T47D (cell line): ENCODE results near the gene GTF2H1.

ENCODE experiments used
- DNase-seq, 2 experiments: peaks; one replicate each; pipeline versions ENCODE4 v3.0.0 to v3.0.0-alpha.2; 2011 to 2012; ENCODE audit warnings: low read depth in 1 of 2, low spot score in 1 of 2
- JUND ChIP-seq: IDR thresholded peaks from 2 replicates; pipeline ENCODE4 v1.6.1; 2012; ENCODE audit warnings: low read depth
- in situ Hi-C: cut with HindIII; loops from 2 replicates; pipeline ENCODE4 v1.10.0; 2016; ENCODE audit warnings: low sequenced_read_pairs, low pct_unique_long_range_greater_than_20kb

GTF2H1 gene

DNA sequence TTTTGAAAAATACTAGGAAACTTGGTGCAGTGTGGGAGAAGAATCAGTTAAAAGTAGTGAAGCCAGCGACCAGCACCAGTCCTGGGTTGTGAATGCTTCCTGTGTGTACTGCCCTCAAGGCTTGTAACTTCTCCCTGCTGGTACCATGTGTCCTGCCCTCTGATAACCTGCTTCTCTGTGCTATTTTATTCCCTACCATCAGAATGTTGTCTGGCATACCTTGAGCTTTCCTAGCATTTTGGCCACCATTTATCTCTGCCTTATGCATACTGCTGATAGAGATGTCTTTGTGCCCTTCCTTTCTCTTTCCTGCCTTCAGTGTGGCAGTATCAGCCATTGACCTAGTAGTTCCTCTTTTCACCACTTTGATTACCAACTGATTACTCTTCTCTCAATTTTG, 2.0 kb downstream of the GTF2H1 start:
- no peak for TF ChIP-seq JUND
- in situ Hi-C loops: no loop called here
- DNase-seq: no peak

DNA sequence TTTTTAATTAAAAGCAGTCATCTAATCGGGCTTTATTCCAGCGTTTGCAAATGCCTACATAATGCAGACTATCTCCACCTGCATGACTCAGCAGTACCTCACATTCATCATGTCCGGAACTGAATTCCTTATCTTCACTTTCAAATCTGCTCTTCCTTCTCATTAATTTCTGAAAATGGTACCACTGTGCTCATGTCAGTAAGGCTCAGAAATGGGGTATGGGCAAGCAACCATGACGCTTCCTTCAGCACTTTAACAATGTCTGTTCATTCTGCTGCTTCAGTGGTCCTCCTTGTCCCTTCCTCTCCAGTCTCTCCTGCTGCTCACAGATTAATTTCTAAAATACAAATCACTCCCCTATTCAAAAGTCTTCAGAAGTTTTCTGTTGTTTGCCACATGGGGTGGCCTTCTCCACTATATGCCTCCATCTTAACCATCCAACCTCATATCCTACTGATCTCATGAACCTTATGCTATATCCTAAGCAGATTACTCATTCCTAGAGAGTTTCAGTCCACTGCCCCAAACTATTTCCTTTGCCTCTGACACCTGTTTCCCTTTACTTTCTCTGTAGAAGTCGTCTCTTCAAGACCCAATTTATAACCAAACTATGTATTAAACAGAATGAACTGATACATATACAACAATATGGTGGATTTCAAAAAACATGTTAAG, 7.0 kb downstream of the GTF2H1 start:
- no peak for DNase-seq
- TF ChIP-seq JUND: no peak
- in situ Hi-C loops: no loop called here

DNA sequence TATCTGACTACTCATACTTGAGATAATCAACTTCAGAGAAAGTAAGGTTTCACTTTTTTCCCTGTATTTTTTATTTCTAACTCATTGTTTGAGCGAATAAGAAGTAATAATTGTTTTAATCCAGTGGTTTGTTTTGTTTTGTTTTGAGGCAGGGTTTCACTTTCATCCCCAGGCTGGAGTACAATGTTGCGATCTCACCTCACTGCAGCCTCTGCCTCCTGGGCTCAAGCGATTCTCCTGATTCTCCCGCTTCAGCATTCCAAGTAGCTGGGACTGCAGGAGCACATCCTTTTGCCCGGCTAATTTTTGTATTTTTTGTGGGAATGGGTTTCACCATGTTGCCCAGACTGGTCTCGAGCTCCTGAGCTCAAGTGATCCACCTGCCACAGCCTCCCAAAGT, 8.6 kb downstream of the GTF2H1 start:
- in situ Hi-C loops: no loop called here
- no peak for DNase-seq
- no peak for TF ChIP-seq JUND

DNA sequence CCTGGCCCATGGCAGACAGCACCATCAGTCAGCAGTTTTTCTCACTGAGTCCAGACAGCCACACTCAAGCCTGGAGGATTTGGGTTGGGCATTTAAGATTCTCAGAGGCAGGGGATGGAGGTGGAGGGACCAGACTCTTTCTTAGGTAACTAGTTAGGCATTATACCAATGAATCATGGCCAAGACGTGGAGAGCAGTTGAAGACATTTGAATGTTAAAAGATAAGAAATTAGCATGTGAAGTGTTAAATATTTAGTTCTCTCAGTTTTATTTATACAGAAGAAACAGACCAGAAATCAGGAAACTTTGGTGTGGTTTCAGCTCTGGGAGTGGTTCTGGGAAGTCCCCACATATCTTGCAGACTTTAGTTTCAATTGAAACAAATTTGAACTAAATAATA, 9.9 kb downstream of the GTF2H1 start:
- TF ChIP-seq JUND: no peak
- in situ Hi-C loops: no loop called here
- DNase-seq: no peak

DNA sequence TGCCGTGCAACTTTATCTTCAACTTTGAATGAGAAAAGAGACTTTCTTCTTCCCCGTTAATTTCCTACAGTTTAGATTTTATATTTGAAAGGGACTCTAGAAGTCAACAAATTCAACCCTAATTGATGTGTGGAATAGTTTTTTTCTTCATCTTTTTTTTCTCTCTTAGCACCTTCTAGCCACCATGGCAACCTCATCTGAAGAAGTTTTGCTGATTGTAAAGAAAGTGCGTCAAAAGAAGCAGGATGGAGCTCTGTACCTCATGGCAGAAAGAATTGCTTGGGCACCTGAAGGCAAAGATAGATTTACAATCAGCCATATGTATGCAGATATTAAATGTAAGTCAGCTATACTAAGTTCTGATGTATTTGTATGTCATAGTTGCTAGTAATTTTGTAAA, 10.5 kb downstream of the GTF2H1 start:
- in situ Hi-C loops: no loop called here
- TF ChIP-seq JUND: no peak
- no peak for DNase-seq

DNA sequence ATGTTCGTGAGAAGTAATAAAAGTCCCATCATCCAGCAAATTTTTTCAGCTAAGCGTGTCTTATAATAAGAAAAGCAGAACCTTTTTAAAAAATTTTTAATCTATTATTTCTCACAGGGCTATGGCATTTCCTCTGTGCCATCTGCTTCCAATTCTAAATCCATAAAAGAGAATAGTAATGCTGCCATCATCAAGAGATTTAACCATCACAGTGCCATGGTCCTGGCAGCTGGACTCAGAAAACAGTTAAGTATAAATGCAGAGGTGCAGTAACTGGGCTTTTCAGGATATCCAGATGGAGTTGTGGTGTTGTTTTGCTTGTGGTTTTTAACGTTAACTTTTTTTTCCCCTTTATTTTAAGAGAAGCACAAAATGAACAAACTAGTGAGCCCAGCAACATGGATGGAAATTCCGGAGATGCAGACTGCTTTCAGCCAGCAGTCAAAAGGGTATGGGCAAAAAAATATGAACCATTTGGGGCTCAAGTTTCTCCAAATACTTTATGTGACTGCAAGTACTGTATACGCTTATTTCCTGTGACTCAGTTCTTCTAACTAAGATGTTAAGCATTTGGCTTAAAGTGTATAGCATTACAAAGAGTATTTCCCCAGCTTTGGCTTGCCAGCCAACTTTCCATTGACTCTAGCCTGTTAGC, 25.2 kb downstream of the GTF2H1 start:
- DNase-seq: no peak
- no peak for TF ChIP-seq JUND
- in situ Hi-C loops: no loop called here

DNA sequence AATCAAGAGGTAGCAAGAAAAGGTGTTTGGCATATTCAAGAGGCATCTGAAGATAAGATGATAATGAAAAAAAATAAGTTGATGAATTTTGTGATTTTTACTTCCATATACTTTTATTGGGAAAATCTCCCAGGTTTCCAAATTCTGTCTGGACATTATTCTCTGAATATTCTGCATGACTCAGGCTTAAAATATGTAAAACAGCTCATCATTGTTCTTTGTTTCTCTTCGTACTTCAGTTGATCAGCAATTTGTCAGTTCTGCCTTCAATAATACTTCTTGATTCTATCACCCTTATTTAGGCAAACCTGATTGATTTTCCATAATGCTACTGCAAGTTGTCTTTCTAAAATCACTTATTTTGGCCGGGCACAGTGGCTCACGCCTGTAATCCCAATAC, 30.2 kb downstream of the GTF2H1 start:
- no peak for DNase-seq
- TF ChIP-seq JUND: no peak
- in situ Hi-C loops: no loop called here

DNA sequence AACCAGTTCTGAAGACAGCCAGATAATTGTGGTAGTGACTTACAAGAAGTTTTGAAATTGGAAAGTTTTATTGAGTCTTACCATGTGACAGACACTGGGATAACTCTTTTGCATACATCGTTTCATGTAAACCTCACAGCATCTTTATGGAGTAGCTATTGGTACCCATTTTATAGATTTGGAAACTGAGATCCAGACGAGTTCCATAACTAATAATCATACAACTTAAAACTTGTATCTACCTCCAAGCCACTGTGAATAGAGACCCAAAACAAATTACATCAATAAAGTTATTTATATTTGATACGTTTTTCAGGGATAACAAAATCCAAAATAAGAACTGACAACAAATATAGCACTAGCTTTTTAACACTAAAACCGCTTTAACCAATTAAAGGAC, 36.3 kb downstream of the GTF2H1 start:
- no peak for TF ChIP-seq JUND
- no peak for DNase-seq
- in situ Hi-C loops: no loop called here

DNA sequence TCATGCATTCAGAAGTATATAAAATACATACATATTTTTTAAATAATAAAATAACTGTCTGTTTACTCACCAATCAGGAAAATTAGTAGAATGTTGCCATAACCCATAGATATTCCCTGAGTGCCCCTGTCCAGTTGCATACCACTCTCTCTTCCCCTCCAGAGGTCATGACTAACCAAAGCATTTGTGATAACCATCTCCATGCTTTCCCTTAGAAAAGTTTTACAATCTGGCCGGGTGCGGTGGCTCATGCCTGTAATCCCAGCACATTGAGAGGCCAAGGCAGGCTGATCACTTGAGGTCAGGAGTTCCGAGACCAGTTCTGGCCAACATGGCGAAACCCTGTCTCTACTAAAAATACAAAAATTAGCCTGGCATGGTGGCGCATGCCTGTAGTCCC, 38.8 kb downstream of the GTF2H1 start:
- TF ChIP-seq JUND: no peak
- in situ Hi-C loops: no loop called here
- no peak for DNase-seq

DNA sequence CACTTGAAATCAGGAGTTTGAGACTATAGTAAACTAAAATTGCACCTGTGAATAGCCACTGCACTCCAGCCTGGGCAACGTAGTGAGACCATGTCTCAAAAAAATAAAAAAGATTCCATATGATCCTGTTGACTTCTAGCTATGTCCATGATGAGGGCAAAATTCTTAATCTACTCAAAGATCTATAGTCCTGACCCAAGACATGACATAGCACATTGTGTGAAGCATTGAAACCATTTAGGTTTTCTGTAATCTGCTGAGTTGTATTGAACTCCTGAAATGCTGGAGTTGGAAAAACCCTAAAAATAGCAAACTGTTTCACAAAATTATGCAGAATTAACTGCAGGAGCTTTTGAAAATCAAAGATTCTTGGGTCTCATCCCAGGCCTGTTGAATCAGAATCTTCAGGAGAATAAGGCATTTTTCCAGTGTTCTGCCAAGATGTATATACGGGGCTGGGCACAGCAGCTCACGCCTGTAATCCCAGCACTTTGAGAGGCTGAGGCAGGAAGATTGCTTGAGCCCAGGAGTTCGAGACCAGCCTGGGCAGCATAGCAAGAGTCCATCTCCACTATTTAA, 42.2 kb downstream of the GTF2H1 start:
- in situ Hi-C loops: no loop called here
- TF ChIP-seq JUND: no peak

DNA sequence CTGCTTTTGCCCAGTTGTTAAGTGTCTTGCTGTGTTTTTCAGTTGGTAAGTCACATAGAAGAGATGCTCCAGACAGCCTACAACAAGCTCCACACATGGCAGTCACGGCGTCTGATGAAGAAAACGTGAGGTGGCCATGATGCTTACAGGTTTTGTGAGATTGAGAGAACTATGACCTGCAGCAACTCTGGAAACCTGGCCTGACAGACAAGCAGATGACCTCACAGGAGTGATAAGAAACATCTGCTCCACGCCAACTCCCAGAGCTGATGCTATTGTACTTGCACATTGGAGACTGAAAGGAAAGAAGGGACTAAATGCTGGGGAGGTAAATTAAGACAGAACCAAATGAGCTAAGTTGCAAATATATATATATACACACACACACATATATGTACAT, 43.4 kb downstream of the GTF2H1 start:
- in situ Hi-C loops: no loop called here
- DNase-seq: no peak
- TF ChIP-seq JUND: no peak

More for the DNA sequence above, 42.2 kb downstream of the GTF2H1 start:
- no peak for DNase-seq

DNA sequence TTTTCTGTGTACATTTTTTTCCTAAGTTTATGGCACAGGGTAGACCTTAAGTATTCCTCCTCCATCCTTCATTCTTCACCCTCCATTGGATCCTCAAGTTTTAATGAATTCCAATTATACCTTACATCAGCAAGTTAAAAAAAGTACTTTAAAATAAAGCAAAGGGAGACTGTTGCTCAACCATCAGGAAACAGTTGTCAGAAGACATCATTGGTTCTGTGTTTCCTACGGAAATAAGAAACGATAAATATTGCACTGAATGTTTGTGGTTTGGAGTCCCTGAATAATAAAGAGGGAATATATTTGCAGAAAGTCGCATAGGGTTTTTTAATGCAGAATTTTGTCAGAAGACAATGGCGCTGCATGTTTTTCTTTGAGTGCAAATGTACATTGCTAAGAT, 43.9 kb downstream of the GTF2H1 start:
- no peak for TF ChIP-seq JUND
- in situ Hi-C loops: no loop called here
- DNase-seq: no peak

DNA sequence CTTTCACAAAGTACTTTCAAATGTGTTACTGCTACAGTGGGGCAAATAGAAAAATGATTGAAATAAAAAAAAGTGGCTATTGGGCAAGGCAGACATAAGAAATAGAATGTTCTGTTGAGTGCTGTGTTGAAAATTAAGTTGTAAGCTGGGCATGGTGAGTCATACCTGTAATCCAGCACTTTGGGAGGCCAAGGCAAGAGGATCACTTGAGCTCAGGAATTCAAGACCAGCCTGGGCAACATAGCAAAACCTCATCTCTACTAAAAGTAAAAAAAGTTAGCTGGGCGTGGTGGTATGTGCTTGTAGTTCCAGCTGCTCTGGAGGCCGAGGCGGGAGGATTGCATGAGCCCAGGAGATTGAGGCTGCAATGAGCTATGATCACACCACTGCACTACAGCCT, 45.1 kb downstream of the GTF2H1 start:
- no peak for TF ChIP-seq JUND
- in situ Hi-C loops: no loop called here
- no peak for DNase-seq
